Measurements from ENCODE around the gene PPP1R1C. TPM values are rescaled to one million over a fixed set of nuclear protein-coding genes. Genes with fewer than 3 reads are reported as not detected.

The PPP1R1C gene
- total and polyA plus RNA-seq, 2 of the 13 experiments (the other 11 are each of a cell fraction or from before 2014, with no cell fraction given): 1.5 to 3.5 TPM

DNA sequence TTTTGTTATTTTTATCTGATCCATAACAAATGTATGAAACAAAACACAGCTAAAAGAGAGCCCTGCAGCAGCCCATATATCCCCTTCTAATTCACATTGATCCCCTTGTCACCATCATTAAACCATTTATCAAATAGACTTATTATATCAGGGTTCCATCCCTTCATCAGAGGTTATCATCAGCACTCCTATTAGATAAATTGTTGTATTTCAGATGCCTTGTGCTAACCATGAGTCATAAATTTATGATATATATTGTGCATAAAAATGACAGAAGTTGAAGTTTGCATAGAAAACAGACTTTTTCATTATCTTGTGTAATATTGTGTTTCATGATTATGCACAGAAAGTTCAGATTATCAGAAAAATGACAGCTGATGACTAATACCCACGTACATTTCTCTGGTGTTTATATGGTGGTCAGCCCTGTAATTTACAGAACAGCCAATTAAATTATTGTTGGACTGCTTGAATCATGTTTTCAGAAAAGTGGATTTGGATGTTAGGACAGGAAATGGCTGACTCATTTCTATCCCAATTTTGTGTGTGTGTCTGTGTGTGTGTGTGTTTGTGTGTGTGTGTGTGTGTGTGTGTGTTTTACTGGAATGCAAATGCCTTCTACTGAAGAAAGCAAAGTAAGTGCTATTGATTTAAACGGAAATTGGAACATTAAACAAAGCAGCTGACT is 80.9 kb downstream of the PPP1R1C start (continued):
- TF ChIP-seq, protein P1, sequence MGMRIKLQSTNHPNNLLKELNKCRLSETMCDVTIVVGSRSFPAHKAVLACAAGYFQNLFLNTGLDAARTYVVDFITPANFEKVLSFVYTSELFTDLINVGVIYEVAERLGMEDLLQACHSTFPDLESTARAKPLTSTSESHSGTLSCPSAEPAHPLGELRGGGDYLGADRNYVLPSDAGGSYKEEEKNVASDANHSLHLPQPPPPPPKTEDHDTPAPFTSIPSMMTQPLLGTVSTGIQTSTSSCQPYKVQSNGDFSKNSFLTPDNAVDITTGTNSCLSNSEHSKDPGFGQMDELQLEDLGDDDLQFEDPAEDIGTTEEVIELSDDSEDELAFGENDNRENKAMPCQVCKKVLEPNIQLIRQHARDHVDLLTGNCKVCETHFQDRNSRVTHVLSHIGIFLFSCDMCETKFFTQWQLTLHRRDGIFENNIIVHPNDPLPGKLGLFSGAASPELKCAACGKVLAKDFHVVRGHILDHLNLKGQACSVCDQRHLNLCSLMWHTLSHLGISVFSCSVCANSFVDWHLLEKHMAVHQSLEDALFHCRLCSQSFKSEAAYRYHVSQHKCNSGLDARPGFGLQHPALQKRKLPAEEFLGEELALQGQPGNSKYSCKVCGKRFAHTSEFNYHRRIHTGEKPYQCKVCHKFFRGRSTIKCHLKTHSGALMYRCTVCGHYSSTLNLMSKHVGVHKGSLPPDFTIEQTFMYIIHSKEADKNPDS (CRISPR knock-in tag; IDR thresholded peaks at IDR 0.05): no peak
- TF ChIP-seq, protein P2, sequence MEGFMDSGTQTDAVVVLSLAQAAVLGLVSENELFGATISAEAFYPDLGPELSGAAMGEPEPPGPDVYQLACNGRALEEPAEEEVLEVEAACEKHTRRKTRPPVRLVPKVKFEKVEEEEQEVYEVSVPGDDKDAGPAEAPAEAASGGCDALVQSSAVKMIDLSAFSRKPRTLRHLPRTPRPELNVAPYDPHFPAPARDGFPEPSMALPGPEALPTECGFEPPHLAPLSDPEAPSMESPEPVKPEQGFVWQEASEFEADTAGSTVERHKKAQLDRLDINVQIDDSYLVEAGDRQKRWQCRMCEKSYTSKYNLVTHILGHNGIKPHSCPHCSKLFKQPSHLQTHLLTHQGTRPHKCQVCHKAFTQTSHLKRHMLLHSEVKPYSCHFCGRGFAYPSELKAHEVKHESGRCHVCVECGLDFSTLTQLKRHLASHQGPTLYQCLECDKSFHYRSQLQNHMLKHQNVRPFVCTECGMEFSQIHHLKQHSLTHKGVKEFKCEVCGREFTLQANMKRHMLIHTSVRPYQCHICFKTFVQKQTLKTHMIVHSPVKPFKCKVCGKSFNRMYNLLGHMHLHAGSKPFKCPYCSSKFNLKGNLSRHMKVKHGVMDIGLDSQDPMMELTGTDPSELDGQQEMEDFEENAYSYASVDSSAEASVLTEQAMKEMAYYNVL (CRISPR knock-in tag; IDR thresholded peaks at IDR 0.05; ENCODE audit: borderline replicate concordance): no peak

DNA sequence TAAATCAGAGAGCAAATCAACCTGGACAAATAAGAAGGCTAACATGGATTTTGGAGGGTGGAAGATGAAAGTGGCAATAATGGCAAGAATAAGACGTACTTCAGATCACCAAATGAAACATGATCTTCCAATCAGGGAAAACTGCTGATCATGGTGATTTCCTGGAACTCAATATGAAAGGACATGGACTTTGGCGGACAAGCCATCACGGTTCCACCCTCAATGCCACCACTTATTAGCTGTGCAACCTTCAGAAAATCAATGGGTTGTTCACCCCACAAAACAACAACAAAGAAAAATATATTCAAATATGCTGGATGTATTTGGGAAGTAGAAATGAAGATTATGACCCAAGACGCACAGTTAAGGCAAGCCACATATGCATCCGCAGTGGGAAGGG is 81.7 kb downstream of the PPP1R1C start:
- no peaks in the 10 kb centered on the region for H3K79me2 ChIP-seq (ENCODE audit: insufficient read depth, low read length)
- no TSS peak for BruUV-seq (replicated peaks)
- no peaks in the 10 kb centered on the region for H3K36me3 ChIP-seq (replicated peaks in 1 of 2; ENCODE audit: control insufficient read depth in 1 of 2, insufficient read depth in 2 of 2, low read length in 2 of 2)
- H4K20me1 ChIP-seq (ENCODE audit: insufficient read depth, low read length): no peaks in the 10 kb centered on the region
- H3K4me3 ChIP-seq (replicated peaks in 1 of 3; ENCODE audit: insufficient read depth in 1 of 3, low read depth in 2 of 3, low read length in 3 of 3): no peak overlapping the region
- H3K9ac ChIP-seq (ENCODE audit: insufficient read depth, low read depth, low read length): no peak overlapping the region
- TF ChIP-seq MAFF (IDR thresholded peaks at IDR 0.05; ENCODE audit: low read depth, low read length) (peak; percentile 82), MAFK (conservative IDR thresholded peaks at IDR 0.05 in 1 of 2, IDR thresholded peaks at IDR 0.05 in 1 of 2; ENCODE audit: low read length in 2 of 2) (peak; percentile 87 to 89), ZEB1 (IDR thresholded peaks at IDR 0.05; ENCODE audit: insufficient replicate concordance, low read depth) (no peak)
- no peaks in the 10 kb centered on the region for H3K9me3 ChIP-seq (ENCODE audit: low read length)
- H3K27ac ChIP-seq (ENCODE audit: extremely low read length, insufficient read depth, low read length): no peak overlapping the region
- 82% methylated on average over 5 of the region's 5 CpGs for WGBS (ENCODE audit: low lambda C conversion rate)
- intact Hi-C loops (cut with micrococcal nuclease; ENCODE audit: unreplicated experiment): no loop called here
- H3K4me2 ChIP-seq (ENCODE audit: low read depth, low read length): no peak overlapping the region
- CTCF ChIA-PET (ENCODE audit: low intra/inter-chr PET ratio, low total read pairs): no interaction called here
- H3K27me3 ChIP-seq (ENCODE audit: control insufficient read depth in 1 of 2, insufficient read depth in 2 of 2, low read length in 2 of 2): no peaks in the 10 kb centered on the region
- in situ Hi-C loops (cut with HindIII; ENCODE audit: extremely low pct_ligation_motif_present, low pct_unique_long_range_greater_than_20kb): no loop called here
- FAIRE-seq: no peak
- ATAC-seq: no peak
- POLR2A ChIA-PET: no interaction called here
- DNase-seq (ENCODE audit: low spot score): no peak
- H2AFZ ChIP-seq (ENCODE audit: low read length): no peak overlapping the region
- peaks cover 14% of the 10 kb centered on the region for H3K4me1 ChIP-seq (ENCODE audit: insufficient read depth, low read length)
